HepG2 (cell line): ENCODE data around the gene TMCC2. TPM values are rescaled to one million over a fixed set of nuclear protein-coding genes. Genes with fewer than 3 reads are reported as not detected.

Source experiments
- ATAC-seq: fragments of 200-7000 bp; cut with Tn5 transposase; 3 replicates; pipeline ENCODE4 v1.9.1; 2020; ENCODE audit warnings: mild to moderate bottlenecking, moderate library complexity
- BruUV-seq: library from RNA; stranded (reverse); fragments of 400-500 nt; replicated peaks from 2 replicates; lab custom pipeline; 2021; lab: Mats Ljungman, UMichigan
- CTCF ChIA-PET: fragments of 300-600 bp; formaldehyde crosslinking; extraction: SDS; loops from one replicate; lab custom pipeline; 2021; ENCODE audit warnings: low total read pairs, inconsistent platforms, low intra/inter-chr PET ratio; lab: Yijun Ruan, JAX
- POLR2A ChIA-PET: fragments of 350-600 bp; sonication (Branson Sonifier 250); formaldehyde crosslinking; loops from one replicate; lab custom pipeline; 2020; ENCODE audit warnings: antibody characterized with exemption, inconsistent platforms; lab: Yijun Ruan, JAX
- DNase-seq: peaks from one replicate; pipeline ENCODE4 v3.0.0-alpha.2; 2015; ENCODE audit warnings: low spot score
- FAIRE-seq: peaks from 3 replicates; lab custom pipeline; 2011; peaks lifted over from hg19 to GRCh38; lab: Jason Lieb, UNC
- H2AFZ ChIP-seq: one replicate; pipeline ENCODE4 v1.6.1; 2011; ENCODE audit warnings: low read length, inconsistent platforms
- H3K27ac ChIP-seq: fragments of 300-600 bp; 3 replicates; pipeline ENCODE4 v1.8.0; 2011; ENCODE audit warnings: mixed run types, mild to moderate bottlenecking, mixed read lengths, low read length, inconsistent platforms; ENCODE audit not compliant: insufficient read depth; ENCODE audit errors: extremely low read length
- H3K27me3 ChIP-seq, 2 experiments: fragments of 200-600 bp in 1 of 2; 2 replicates in 1 of 2; 3 replicates in 1 of 2; pipeline versions ENCODE4 v1.6.0 to v1.8.0; 2011; ENCODE audit warnings: low read length in 2 of 2, mild to moderate bottlenecking in 2 of 2, moderate library complexity in 2 of 2, inconsistent platforms in 1 of 2; ENCODE audit not compliant: insufficient read depth in 2 of 2, control insufficient read depth in 1 of 2
- H3K36me3 ChIP-seq, 2 experiments: fragments of 200-600 bp in 1 of 2; replicated peaks in 1 of 2; 2 replicates in 1 of 2; 3 replicates in 1 of 2; pipeline versions ENCODE4 v1.5.1 to v1.8.0; 2011; ENCODE audit warnings: low read length in 2 of 2, inconsistent platforms in 1 of 2; ENCODE audit not compliant: insufficient read depth in 2 of 2, control insufficient read depth in 1 of 2
- H3K4me1 ChIP-seq: 2 replicates; pipeline ENCODE4 v1.5.1; 2012; ENCODE audit warnings: low read length, inconsistent platforms; ENCODE audit not compliant: insufficient read depth
- H3K4me2 ChIP-seq: 2 replicates; pipeline ENCODE4 v1.6.0; 2011; ENCODE audit warnings: low read depth, low read length, inconsistent platforms
- H3K4me3 ChIP-seq, 3 experiments: fragments of 200-600 bp in 1 of 3; sonication (generic), shearing (Covaris generic) in 1 of 3; replicated peaks in 1 of 3; 2 replicates each; pipeline ENCODE4 v1.5.1; 2011 to 2016; ENCODE audit warnings: low read length in 3 of 3, inconsistent platforms in 2 of 3, low read depth in 2 of 3, mild to moderate bottlenecking in 2 of 3, control low read depth in 1 of 3, mixed read lengths in 1 of 3; ENCODE audit not compliant: insufficient read depth in 1 of 3
- H3K79me2 ChIP-seq: one replicate; pipeline ENCODE4 v1.6.1; 2011; ENCODE audit warnings: low read length, inconsistent platforms; ENCODE audit not compliant: insufficient read depth
- H3K9ac ChIP-seq: 2 replicates; pipeline ENCODE4 v1.6.0; 2011; ENCODE audit warnings: mild to moderate bottlenecking, low read depth, low read length, inconsistent platforms; ENCODE audit not compliant: insufficient read depth
- H3K9me3 ChIP-seq: 2 replicates; pipeline ENCODE4 v1.5.1; 2012; ENCODE audit warnings: mild to moderate bottlenecking, low read length
- H4K20me1 ChIP-seq: 2 replicates; pipeline ENCODE4 v1.6.0; 2011; ENCODE audit warnings: inconsistent platforms, mild to moderate bottlenecking, low read length, moderate library complexity; ENCODE audit not compliant: insufficient read depth
- CREB1 ChIP-seq, 2 experiments: fragments of 450-650 bp in 1 of 2; IDR thresholded peaks; 2 replicates each; pipeline ENCODE4 v1.6.1; 2016 to 2017; ENCODE audit warnings: control low read depth in 1 of 2, mild to moderate bottlenecking in 1 of 2, missing compliant biosample characterization in 1 of 2, missing genetic modification characterization in 1 of 2
- GTF2F1 ChIP-seq: fragments of 150-350 bp; IDR thresholded peaks from 2 replicates; pipeline ENCODE4 v1.6.1; 2014; ENCODE audit warnings: low read length
- HNRNPLL ChIP-seq: fragments of 200-400 bp; formaldehyde crosslinking; IDR thresholded peaks from 2 replicates; pipeline ENCODE4 v1.6.1; 2017; ENCODE audit warnings: mild to moderate bottlenecking, low read depth, low read length; ENCODE audit not compliant: poor library complexity, severe bottlenecking
- MAX ChIP-seq: IDR thresholded peaks from 2 replicates; pipeline ENCODE4 v1.6.1; 2012; ENCODE audit warnings: inconsistent platforms
- NFKB2 ChIP-seq: sonication (generic); formaldehyde crosslinking; IDR thresholded peaks from 2 replicates; pipeline ENCODE4 v1.4.0; 2020; ENCODE audit warnings: missing genetic modification reagents, borderline replicate concordance
- RFX3 ChIP-seq: IDR thresholded peaks from 2 replicates; pipeline ENCODE4 v1.6.1; 2016; ENCODE audit warnings: missing biosample characterization, missing genetic modification reagents
- SIX1 ChIP-seq: sonication (generic); formaldehyde crosslinking; IDR thresholded peaks from 2 replicates; pipeline ENCODE4 v1.4.0; 2020; ENCODE audit warnings: missing genetic modification reagents, borderline replicate concordance
- STAT6 ChIP-seq: sonication (generic); formaldehyde crosslinking; IDR thresholded peaks from 2 replicates; pipeline ENCODE4 v1.4.0; 2020; ENCODE audit warnings: missing genetic modification reagents, mild to moderate bottlenecking, borderline replicate concordance
- ZNF142 ChIP-seq: sonication (generic); formaldehyde crosslinking; IDR thresholded peaks from 2 replicates; pipeline ENCODE4 v1.4.0; 2020; ENCODE audit warnings: missing genetic modification reagents
- ZNF7 ChIP-seq: IDR thresholded peaks from 2 replicates; pipeline ENCODE4 v1.6.1; 2016; ENCODE audit warnings: missing biosample characterization, missing genetic modification reagents
- WGBS: methylation state at CpG from one replicate; pipeline ENCODE4 v1.1.6; 2017; ENCODE audit warnings: low lambda C conversion rate; 5-methylcytosine and 5-hydroxymethylcytosine counted together
- in situ Hi-C: cut with HindIII; loops from 2 replicates; pipeline ENCODE4 v1.10.0; 2017; ENCODE audit warnings: low pct_unique_long_range_greater_than_20kb; ENCODE audit not compliant: extremely low pct_ligation_motif_present
- intact Hi-C: fragments of 100-400 bp; cut with micrococcal nuclease; formaldehyde crosslinking; loops from one replicate; pipeline ENCODE4 v1.10.0; 2022; ENCODE audit not compliant: unreplicated experiment
- polyA plus RNA-seq, 8 experiments: library from polyadenylated mRNA; depleted of rRNA in 3 of 8; stranded (reverse) in 7 of 8; unstranded in 1 of 8; fragments of >200 nt; fragmentation: Illumina TruSeq in 4 of 8; extraction: Trizol in 4 of 8; gene quantifications; 2 replicates each; pipeline versions ENCODE4 v1.2.1 to v1.2.3, GENCODE V29; 2011 to 2016; ENCODE audit warnings: low read depth in 4 of 8, missing spikeins in 1 of 8, mixed read lengths in 1 of 8; ENCODE audit not compliant: insufficient read depth in 1 of 8
- total RNA-seq, 5 experiments: library from RNA; depleted of rRNA; stranded (reverse); fragments of >200 nt; fragmentation: Illumina TruSeq; extraction: Trizol; gene quantifications; 2 replicates each; pipeline ENCODE4 v1.2.3, GENCODE V29; 2016; ENCODE audit warnings: low read depth in 1 of 5

TMCC2 gene
- total and polyA plus RNA-seq, 2 of the 13 experiments (the other 11 are each of a cell fraction or from before 2014, with no cell fraction given) = 0.12 to 0.24 TPM

- no peak for TF ChIP-seq STAT6 (CRISPR knock-in tag)
- TF ChIP-seq NFKB2 = peak; percentile 28; the same call in 1 of the 2 replicates
- no peak for TF ChIP-seq HNRNPLL
- no peak for TF ChIP-seq CREB1 (IDR thresholded peaks at IDR 0.05)
- TF ChIP-seq CREB1 (CRISPR knock-in tag; IDR thresholded peaks at IDR 0.05) = no peak
- no peak for TF ChIP-seq GTF2F1
- TF ChIP-seq ZNF7 (CRISPR knock-in tag) = no peak
- TF ChIP-seq RFX3 (CRISPR knock-in tag) = no peak
- no peak for TF ChIP-seq SIX1
Measured at GRCh38 chr1:205271277-205271676, 43.5 kb downstream of the TMCC2 start (continued).

GRCh38 chr1:205271745-205272144, 44.0 kb downstream of the TMCC2 start:
- intact Hi-C loops = no loop called here
- CTCF ChIA-PET = interaction anchor here (5.5 kb wide), 1 partner anchor 52 kb away, joined by 150 read pairs; the partner anchor contains the start of gene NUAK2
- in situ Hi-C loops = loop anchor here (5.0 kb wide), 1 partner anchor 51 kb away; the partner anchor contains the start of gene NUAK2
- H2AFZ ChIP-seq = no peak overlapping the region
- no peak overlapping the region for H3K27ac ChIP-seq
- H3K9me3 ChIP-seq = no peaks in the 10 kb centered on the region
- peaks cover 32% of the 10 kb centered on the region for H3K4me1 ChIP-seq
- DNase-seq = no peak
- no peak for ATAC-seq
- no peak overlapping the region for H3K4me2 ChIP-seq
- no peak overlapping the region for H3K4me3 ChIP-seq
- POLR2A ChIA-PET = interaction anchor here (0.7 to 1.7 kb wide), 2 partner anchors 46 to 61 kb away, joined by 3 to 8 read pairs; partner anchors contain the start of gene DSTYK
- H3K79me2 ChIP-seq = no peaks in the 10 kb centered on the region
- no peaks in the 10 kb centered on the region for H3K36me3 ChIP-seq
- peaks cover 5 to 34% of the 10 kb centered on the region in 2 experiments for H3K27me3 ChIP-seq
- FAIRE-seq = no peak
- 70% methylated on average over 7 of the region's 18 CpGs for WGBS
- no TSS peak for BruUV-seq
- no peak overlapping the region for H3K9ac ChIP-seq
- H4K20me1 ChIP-seq = no peaks in the 10 kb centered on the region
- 0 out of 2 replicates have a peak, but pooled peaks have one; percentile 22 for TF ChIP-seq MAX
- no peak for TF ChIP-seq ZNF142
